Mesendoderm (in vitro differentiated cells): ENCODE data around the gene MRPS30.

Source experiments
- DNase-seq: peaks from one replicate; pipeline ENCODE4 v3.0.0; 2013
- H2AK5ac ChIP-seq: 2 replicates; pipeline ENCODE4 v1.6.1; 2013; ENCODE audit warnings: low read length, inconsistent platforms
- H2BK120ac ChIP-seq: 2 replicates; pipeline ENCODE4 v1.6.1; 2013; ENCODE audit warnings: low read depth, mild to moderate bottlenecking, low read length, moderate library complexity, mixed read lengths
- H2BK15ac ChIP-seq: replicated peaks from 2 replicates; pipeline ENCODE4 v1.6.1; 2013; ENCODE audit warnings: low read depth, mild to moderate bottlenecking, moderate library complexity
- H2BK5ac ChIP-seq: 2 replicates; pipeline ENCODE4 v1.6.1; 2013; ENCODE audit warnings: low read length, inconsistent platforms
- H3K18ac ChIP-seq: 2 replicates; pipeline ENCODE4 v1.6.1; 2013; ENCODE audit warnings: mild to moderate bottlenecking, low read length, mixed read lengths
- H3K23ac ChIP-seq: one replicate; pipeline ENCODE4 v1.6.1; 2013; ENCODE audit warnings: low read length
- H3K27ac ChIP-seq: 2 replicates; pipeline ENCODE4 v1.5.1; 2013; ENCODE audit warnings: low read depth, mild to moderate bottlenecking, inconsistent platforms, low read length, moderate library complexity
- H3K27me3 ChIP-seq: 2 replicates; pipeline ENCODE4 v1.6.1; 2013; ENCODE audit warnings: low read length, control low read depth, mild to moderate bottlenecking, inconsistent platforms; ENCODE audit not compliant: insufficient read depth, poor library complexity
- H3K36me3 ChIP-seq: 2 replicates; pipeline ENCODE4 v1.6.1; 2013; ENCODE audit warnings: low read length, inconsistent platforms; ENCODE audit not compliant: control insufficient read depth, insufficient read depth
- H3K4ac ChIP-seq: one replicate; pipeline ENCODE4 v1.6.1; 2013; ENCODE audit warnings: low read depth, mild to moderate bottlenecking, low read length, moderate library complexity
- H3K4me1 ChIP-seq: 2 replicates; pipeline ENCODE4 v1.6.1; 2013; ENCODE audit warnings: low read depth, low read length, inconsistent platforms; ENCODE audit not compliant: control insufficient read depth
- H3K4me2 ChIP-seq: 2 replicates; pipeline ENCODE4 v1.6.1; 2013; ENCODE audit warnings: low read length
- H3K4me3 ChIP-seq: 2 replicates; pipeline ENCODE4 v1.5.1; 2013; ENCODE audit warnings: mild to moderate bottlenecking, low read length
- H3K56ac ChIP-seq: one replicate; pipeline ENCODE4 v1.6.1; 2013; ENCODE audit warnings: low read length
- H3K79me1 ChIP-seq: 2 replicates; pipeline ENCODE4 v1.6.1; 2013; ENCODE audit warnings: low read length, inconsistent platforms
- H3K79me2 ChIP-seq: 2 replicates; pipeline ENCODE4 v1.6.1; 2013; ENCODE audit warnings: mild to moderate bottlenecking, low read length; ENCODE audit not compliant: control insufficient read depth, insufficient read depth
- H3K9ac ChIP-seq: 2 replicates; pipeline ENCODE4 v1.6.1; 2013; ENCODE audit warnings: low read length, inconsistent platforms
- H4K5ac ChIP-seq: one replicate; pipeline ENCODE4 v1.6.1; 2013; ENCODE audit warnings: low read length
- H4K8ac ChIP-seq: one replicate; pipeline ENCODE4 v1.6.1; 2013; ENCODE audit warnings: low read depth, mild to moderate bottlenecking, control low read depth, low read length, moderate library complexity
- WGBS: extraction: QIAGEN DNeasy Blood & Tissue Kit; methylation state at CpG from one replicate; pipeline ENCODE4 v1.1.7; 2013; ENCODE audit warnings: low lambda C conversion rate, missing lambda C conversion rate; ENCODE audit not compliant: insufficient coverage; ENCODE audit errors: extremely low coverage; 5-methylcytosine and 5-hydroxymethylcytosine counted together

Gene MRPS30

GRCh38 chr5:44827681-44828080 is 18.9 kb downstream of the MRPS30 start:
- Histone ChIP-seq H3K4me3 (no peak overlapping the region), H3K4me2 (no peak overlapping the region), H2BK120ac (no peak overlapping the region), H3K23ac (no peak overlapping the region), H4K8ac (no peak overlapping the region), H3K79me2 (no peaks in the 10 kb centered on the region), H2BK15ac (no peak overlapping the region), H3K79me1 (no peaks in the 10 kb centered on the region), H2AK5ac (no peak overlapping the region), H3K9ac (no peak overlapping the region), H4K5ac (no peak overlapping the region), H3K4ac (no peak overlapping the region), H3K36me3 (no peaks in the 10 kb centered on the region), H3K18ac (no peak overlapping the region), H2BK5ac (no peak overlapping the region), H3K4me1 (no peaks in the 10 kb centered on the region), H3K56ac (no peak overlapping the region), H3K27me3 (no peaks in the 10 kb centered on the region), H3K27ac (no peak overlapping the region)
- WGBS: no CpG with 5 or more reads among the region's 3 CpGs
- no peak for DNase-seq

- H3K4me3 ChIP-seq: no peak overlapping the region
- H3K9ac ChIP-seq: no peak overlapping the region
- H3K27ac ChIP-seq: no peak overlapping the region
- no peak overlapping the region for H3K56ac ChIP-seq
- no peaks in the 10 kb centered on the region for H3K4me1 ChIP-seq
- H3K4me2 ChIP-seq: no peak overlapping the region
- no peak overlapping the region for H3K23ac ChIP-seq
- no CpG with 5 or more reads among the region's 1 CpG for WGBS
- no peak overlapping the region for H2BK5ac ChIP-seq
- no peaks in the 10 kb centered on the region for H3K36me3 ChIP-seq
- no peak overlapping the region for H2BK120ac ChIP-seq
- H3K79me2 ChIP-seq: no peaks in the 10 kb centered on the region
- no peak overlapping the region for H3K4ac ChIP-seq
- H3K27me3 ChIP-seq: no peaks in the 10 kb centered on the region
- H4K8ac ChIP-seq: no peak overlapping the region
- no peak overlapping the region for H4K5ac ChIP-seq
- H2BK15ac ChIP-seq: no peak overlapping the region
- no peak overlapping the region for H2AK5ac ChIP-seq
- H3K18ac ChIP-seq: no peak overlapping the region
- no peaks in the 10 kb centered on the region for H3K79me1 ChIP-seq
- DNase-seq: no peak
Observed at GRCh38 chr5:44828719-44829118, 20.0 kb downstream of the MRPS30 start.

GRCh38 chr5:44830951-44831350 is 22.2 kb downstream of the MRPS30 start:
- no peak overlapping the region for H3K23ac ChIP-seq
- no peak overlapping the region for H3K9ac ChIP-seq
- no peak overlapping the region for H2AK5ac ChIP-seq
- no peaks in the 10 kb centered on the region for H3K27me3 ChIP-seq
- H2BK15ac ChIP-seq: no peak overlapping the region
- 100% methylated on average over 1 of the region's 1 CpG for WGBS
- H3K79me2 ChIP-seq: no peaks in the 10 kb centered on the region
- H3K27ac ChIP-seq: no peak overlapping the region
- no peaks in the 10 kb centered on the region for H3K4me1 ChIP-seq
- H2BK5ac ChIP-seq: no peak overlapping the region
- H4K5ac ChIP-seq: no peak overlapping the region
- H3K4me2 ChIP-seq: no peak overlapping the region
- H3K79me1 ChIP-seq: no peaks in the 10 kb centered on the region
- no peak overlapping the region for H3K4ac ChIP-seq
- no peak for DNase-seq
- no peak overlapping the region for H3K18ac ChIP-seq
- no peak overlapping the region for H4K8ac ChIP-seq
- H3K4me3 ChIP-seq: no peak overlapping the region
- no peak overlapping the region for H2BK120ac ChIP-seq
- H3K36me3 ChIP-seq: no peaks in the 10 kb centered on the region
- no peak overlapping the region for H3K56ac ChIP-seq

- H2BK120ac ChIP-seq: no peak overlapping the region
- no peak overlapping the region for H3K27ac ChIP-seq
- no peak overlapping the region for H3K56ac ChIP-seq
- H3K9ac ChIP-seq: no peak overlapping the region
- H3K4me1 ChIP-seq: no peaks in the 10 kb centered on the region
- H2BK15ac ChIP-seq: no peak overlapping the region
- no CpG with 5 or more reads among the region's 1 CpG for WGBS
- H3K18ac ChIP-seq: no peak overlapping the region
- H3K27me3 ChIP-seq: no peaks in the 10 kb centered on the region
- no peak for DNase-seq
- no peak overlapping the region for H2AK5ac ChIP-seq
- no peaks in the 10 kb centered on the region for H3K36me3 ChIP-seq
- no peak overlapping the region for H4K5ac ChIP-seq
- no peaks in the 10 kb centered on the region for H3K79me1 ChIP-seq
- no peak overlapping the region for H3K4me2 ChIP-seq
- no peak overlapping the region for H4K8ac ChIP-seq
- H3K79me2 ChIP-seq: no peaks in the 10 kb centered on the region
- H2BK5ac ChIP-seq: no peak overlapping the region
- no peak overlapping the region for H3K23ac ChIP-seq
- H3K4ac ChIP-seq: no peak overlapping the region
- no peak overlapping the region for H3K4me3 ChIP-seq
Observed at GRCh38 chr5:44833249-44833648, 24.5 kb downstream of the MRPS30 start.

- Histone ChIP-seq H2BK15ac (no peak overlapping the region), H3K79me2 (no peaks in the 10 kb centered on the region), H3K4ac (no peak overlapping the region), H3K4me2 (no peak overlapping the region), H3K56ac (no peak overlapping the region), H3K79me1 (no peaks in the 10 kb centered on the region), H4K8ac (no peak overlapping the region), H3K9ac (no peak overlapping the region), H3K27me3 (no peaks in the 10 kb centered on the region), H3K4me3 (no peak overlapping the region), H4K5ac (no peak overlapping the region), H3K23ac (no peak overlapping the region), H3K18ac (no peak overlapping the region), H3K4me1 (no peaks in the 10 kb centered on the region), H3K27ac (no peak overlapping the region), H3K36me3 (no peaks in the 10 kb centered on the region), H2BK5ac (no peak overlapping the region), H2BK120ac (no peak overlapping the region), H2AK5ac (no peak overlapping the region)
- no CpG with 5 or more reads among the region's 3 CpGs for WGBS
- no peak for DNase-seq
Observed at GRCh38 chr5:44835693-44836092, 26.9 kb downstream of the MRPS30 start.

GRCh38 chr5:44839018-44839681 is 30.4 kb downstream of the MRPS30 start:
- H3K56ac ChIP-seq: no peak overlapping the region
- no peak overlapping the region for H3K23ac ChIP-seq
- no peak overlapping the region for H2AK5ac ChIP-seq
- no peak for DNase-seq
- no peak overlapping the region for H3K4ac ChIP-seq
- no peaks in the 10 kb centered on the region for H3K27me3 ChIP-seq
- H3K9ac ChIP-seq: no peak overlapping the region
- no peak overlapping the region for H3K4me2 ChIP-seq
- H2BK120ac ChIP-seq: no peak overlapping the region
- H3K79me1 ChIP-seq: no peaks in the 10 kb centered on the region
- H3K36me3 ChIP-seq: no peaks in the 10 kb centered on the region
- H3K27ac ChIP-seq: no peak overlapping the region
- whole genome bisulfite sequencing: no CpG with 5 or more reads among the region's 1 CpG
- no peak overlapping the region for H3K18ac ChIP-seq
- H3K4me1 ChIP-seq: no peaks in the 10 kb centered on the region
- no peaks in the 10 kb centered on the region for H3K79me2 ChIP-seq
- no peak overlapping the region for H2BK15ac ChIP-seq
- H3K4me3 ChIP-seq: no peak overlapping the region
- no peak overlapping the region for H4K8ac ChIP-seq
- no peak overlapping the region for H4K5ac ChIP-seq
- no peak overlapping the region for H2BK5ac ChIP-seq
